ENCODE results near the gene TMEM59L.

The TMEM59L gene

DNA sequence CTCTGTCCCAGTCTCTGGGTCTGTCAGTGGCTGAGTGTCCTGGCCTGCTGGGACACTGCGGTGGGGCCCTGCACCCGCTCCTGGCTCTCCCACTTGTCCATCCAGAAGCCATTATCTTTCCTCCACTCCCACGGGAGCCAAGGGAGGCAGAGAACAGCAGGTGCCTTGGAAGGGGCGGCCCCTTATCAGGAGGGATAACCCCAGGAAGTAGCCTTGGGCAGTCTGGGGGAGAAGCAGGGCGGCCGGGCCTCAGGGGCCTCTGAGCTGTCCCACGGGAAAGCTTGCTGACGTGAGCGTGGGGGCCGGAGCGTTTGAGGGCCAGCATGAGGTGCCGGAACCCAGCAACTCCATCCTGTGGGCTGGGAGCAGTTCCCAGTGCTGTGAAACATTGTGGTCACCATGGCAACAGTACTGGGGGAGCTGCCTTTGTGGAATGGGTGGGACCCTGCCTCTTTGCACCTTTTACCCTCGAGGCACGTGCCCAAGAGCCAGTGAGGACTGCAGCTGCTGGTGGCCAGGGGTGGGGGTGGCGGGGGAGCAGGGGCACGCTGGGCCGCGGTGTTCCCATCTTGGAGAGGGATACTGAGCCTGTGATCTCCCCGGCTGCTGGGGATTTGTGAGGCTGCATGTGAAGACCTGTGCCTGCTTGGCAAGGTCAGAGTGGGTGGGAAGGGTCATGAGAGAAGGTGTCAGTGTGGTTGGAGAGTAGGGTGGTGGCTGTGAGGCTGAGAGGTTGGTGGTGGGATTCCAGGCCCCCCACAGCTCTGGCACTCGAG is 45.1 kb downstream of the TMEM59L start:
- no peak for DNase-seq (ENCODE audit: low read depth in 3 of 3)

DNA sequence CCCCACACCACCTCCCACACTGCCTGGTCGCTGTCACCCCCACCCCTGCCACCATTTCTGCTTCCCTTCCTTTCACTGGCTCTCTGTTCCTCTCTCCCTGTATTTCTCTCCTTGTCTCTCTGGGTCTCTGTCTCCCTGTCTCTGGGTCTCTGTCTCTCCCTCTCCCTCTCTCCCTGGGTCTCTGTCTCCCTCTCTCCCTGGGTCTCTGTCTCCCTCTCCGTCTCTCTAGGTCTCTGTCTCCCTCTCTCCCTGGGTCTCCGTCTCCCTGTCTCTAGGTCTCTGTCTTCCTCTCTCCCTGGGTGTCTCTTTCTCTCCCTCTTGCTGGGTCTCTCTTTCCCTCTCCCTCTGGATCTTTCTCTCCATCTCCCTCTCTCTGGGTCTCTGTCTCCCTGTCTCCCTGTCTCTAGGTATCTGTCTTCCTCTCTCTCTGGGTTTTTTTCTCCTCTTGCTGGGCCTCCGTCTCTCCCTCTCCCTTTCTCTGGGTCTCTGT is 45.7 kb downstream of the TMEM59L start:
- DNase-seq (ENCODE audit: low read depth in 3 of 3), result no peak

DNA sequence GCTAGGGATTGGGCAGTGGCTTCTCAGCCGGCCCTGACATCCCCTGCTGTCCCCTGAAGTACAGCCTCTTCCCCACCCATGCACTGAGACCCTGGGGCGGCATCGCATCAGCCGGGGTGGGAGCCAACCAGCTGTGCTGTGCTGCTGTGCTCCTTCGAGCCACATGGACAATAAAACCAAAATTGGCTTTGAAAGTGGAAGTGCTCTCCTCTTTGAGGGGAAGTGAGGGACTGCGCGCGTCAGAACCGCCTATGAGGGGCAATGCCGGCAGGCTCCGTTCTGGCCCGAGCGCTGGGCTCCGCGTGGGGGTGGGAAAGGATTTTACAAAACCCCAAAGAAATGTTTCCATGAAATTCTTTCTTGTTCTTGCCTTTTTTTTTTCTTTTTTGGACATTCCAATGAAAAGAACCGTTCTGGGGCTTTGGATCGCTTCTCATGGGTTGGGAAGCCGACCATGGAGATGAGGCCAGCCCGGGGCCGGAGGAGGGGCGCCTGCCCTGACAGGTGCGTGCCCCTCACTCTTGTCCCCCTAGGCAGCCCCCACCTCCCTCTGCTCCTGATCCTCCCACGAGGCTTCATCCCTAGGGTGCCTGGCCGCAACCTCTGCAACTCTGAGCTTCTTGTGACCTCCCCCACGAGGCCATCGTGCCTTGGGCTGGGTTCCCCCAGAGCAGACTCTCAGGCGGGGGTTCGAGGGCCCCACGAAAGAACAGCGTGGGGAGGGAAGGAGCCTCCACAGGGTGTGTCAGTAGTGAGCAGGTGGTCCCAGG is 46.8 kb downstream of the TMEM59L start:
- DNase-seq (ENCODE audit: low read depth in 3 of 3), result no peak

DNA sequence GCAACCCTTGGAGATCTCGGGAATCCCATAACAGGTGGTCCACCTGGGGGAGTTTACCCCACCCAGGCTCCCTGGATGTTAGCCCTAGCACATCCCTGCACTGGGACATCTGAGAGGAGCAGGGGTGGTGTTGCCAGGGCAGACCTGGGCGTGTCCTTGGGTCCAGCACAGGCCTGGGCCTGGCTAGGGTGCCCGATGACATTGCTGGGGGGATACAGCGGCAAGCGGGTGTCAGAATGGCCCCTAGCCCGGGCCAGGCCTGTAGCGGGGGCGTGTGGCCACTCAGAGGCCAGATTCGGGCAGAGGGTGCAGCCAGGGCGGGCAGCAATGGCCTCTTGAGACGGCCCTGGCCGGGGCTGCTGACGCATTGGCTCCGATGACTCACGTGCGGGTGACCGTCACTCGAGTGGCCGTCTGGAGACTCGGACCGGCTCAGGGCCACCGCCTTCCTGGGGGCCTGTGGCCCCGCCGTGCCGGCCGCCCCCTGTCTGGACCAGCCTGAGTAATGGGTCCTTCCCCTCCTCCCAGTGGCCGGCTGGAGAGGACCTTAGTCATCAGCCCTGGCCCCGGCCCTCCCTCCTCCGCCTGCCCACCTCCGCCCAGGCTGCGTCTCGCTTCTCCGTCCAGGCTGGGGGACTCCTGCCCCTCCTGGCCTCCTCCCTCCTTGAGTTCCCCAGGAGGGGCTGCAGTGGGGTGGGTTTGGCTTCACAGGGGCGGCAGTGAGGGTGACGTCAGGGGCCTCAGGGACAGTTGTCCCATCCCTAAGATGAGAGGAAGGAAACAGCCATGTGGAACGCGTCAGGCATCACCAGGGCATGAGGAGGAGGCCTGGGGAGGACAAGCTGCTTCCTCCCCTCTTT is 47.6 kb downstream of the TMEM59L start:
- DNase-seq (ENCODE audit: low read depth in 3 of 3), result no peak

DNA sequence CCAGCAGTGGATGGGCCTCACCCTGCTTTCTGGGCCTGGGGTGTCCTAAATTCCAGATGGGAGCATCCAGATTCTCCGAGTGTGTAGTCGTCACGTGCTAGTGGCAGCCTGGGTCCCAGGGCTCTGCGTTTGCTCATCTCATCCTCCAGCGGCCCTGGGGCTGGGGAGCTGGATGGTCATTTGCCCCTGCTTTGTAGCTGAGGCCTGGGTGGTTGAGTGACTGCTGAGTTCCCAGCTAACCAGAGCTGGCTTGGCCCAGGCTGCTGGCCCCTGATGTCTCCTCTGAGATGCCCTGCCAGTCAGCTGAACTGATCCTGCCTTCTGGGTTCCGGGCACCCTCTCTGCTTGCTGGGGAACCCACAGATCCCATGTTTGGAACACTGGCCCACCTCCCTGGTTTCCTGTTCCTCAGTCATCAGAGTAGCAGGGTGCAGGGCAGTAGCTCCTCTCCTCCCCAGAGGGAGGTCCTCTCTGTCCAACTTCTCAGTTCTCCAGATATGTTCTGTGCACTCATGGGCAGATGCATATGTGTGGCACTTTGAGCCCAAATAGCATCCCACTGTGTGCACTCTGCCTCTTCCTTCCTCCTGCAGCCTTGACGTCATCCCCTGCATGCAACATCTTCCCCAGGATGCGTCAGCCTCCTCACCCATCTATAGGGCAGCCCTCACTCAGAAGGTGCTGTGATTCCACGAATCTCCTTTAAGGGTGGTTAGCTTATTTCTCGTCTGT is 48.4 kb downstream of the TMEM59L start:
- DNase-seq (ENCODE audit: low read depth in 3 of 3), result no peak

GRCh38 chr19:18662972-18663732 is 50.5 kb downstream of the TMEM59L start:
- DNase-seq (ENCODE audit: low read depth in 3 of 3), result no peak

DNA sequence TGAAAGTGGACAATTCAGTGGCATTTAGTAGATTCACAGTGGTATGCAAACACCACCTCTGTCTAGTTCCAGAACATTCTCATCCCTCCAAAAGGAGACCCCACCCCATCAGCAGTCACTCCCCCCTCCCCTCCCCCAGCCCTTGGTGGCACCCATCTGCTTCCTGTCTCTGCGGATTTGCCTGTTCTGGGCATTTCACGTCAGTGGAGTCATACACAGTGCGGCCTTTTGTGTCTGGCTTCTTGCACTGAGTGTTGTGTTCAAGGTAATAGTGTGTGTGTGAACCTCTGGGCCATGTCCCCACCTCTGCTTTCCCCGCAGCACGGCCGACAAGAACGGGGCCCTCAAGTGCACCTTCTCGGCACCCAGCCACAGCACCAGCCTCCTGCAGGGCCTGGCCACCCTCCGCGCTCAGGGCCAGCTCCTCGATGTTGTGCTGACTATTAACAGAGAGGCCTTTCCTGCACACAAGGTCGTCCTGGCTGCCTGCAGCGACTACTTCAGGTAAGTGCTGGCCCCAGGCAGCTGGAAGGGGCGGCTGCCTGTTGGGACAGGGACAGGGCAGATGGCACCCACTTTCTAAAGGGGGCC is 51.4 kb downstream of the TMEM59L start:
- DNase-seq (ENCODE audit: low read depth in 3 of 3), result no peak

DNA sequence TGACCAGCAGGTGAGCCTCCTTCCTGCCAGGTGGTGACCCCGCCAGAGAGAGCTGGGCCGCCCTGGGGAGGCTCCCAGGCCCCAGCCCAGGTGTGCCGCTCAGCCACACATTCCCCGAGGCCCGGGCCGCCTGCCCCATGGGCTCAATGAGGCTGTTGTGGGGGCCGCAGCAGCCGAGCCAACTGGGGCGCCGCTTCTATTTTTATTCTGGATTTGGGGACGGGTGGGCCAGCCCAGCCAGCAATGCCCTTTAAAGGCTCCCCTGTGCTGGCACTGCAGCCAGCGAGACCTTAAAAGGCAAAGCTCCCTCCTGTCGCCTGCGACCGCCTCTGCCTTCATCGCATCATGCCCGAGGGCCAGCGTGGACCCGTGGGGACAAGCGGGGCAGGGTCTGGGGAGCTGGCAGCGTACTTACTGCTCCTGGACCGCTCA is 53.1 kb downstream of the TMEM59L start:
- no peak for DNase-seq (ENCODE audit: low read depth in 3 of 3)

DNA sequence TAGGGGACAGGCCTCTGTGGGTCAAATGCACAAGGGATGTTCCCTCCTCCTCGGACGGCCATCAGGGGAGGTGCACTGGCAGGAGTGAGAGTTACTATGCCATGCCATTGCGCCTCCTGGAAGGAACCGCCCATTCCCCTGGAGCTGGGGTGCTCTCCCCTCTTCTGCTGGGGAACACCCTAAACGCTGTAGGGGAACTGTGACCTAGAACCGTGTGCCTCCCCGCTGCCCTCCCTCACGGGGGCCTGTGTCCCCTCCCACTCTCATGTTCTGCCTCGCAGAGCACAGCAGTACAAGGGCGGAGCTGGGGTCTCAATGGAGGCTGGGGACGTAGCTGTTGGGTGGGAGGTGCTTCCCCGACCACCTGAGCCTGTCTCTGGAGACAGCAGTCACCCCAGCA is 53.6 kb downstream of the TMEM59L start:
- DNase-seq (ENCODE audit: low read depth in 3 of 3), result no peak

- no peak for DNase-seq (ENCODE audit: low read depth in 3 of 3)
Observed at GRCh38 chr19:18666784-18667183, 54.1 kb downstream of the TMEM59L start.

- DNase-seq (ENCODE audit: low read depth in 3 of 3), result no peak
Observed at GRCh38 chr19:18667531-18668251, 55.0 kb downstream of the TMEM59L start.

- DNase-seq (ENCODE audit: low read depth in 3 of 3), result no peak
Observed at GRCh38 chr19:18668252-18668631, 55.6 kb downstream of the TMEM59L start.

DNA sequence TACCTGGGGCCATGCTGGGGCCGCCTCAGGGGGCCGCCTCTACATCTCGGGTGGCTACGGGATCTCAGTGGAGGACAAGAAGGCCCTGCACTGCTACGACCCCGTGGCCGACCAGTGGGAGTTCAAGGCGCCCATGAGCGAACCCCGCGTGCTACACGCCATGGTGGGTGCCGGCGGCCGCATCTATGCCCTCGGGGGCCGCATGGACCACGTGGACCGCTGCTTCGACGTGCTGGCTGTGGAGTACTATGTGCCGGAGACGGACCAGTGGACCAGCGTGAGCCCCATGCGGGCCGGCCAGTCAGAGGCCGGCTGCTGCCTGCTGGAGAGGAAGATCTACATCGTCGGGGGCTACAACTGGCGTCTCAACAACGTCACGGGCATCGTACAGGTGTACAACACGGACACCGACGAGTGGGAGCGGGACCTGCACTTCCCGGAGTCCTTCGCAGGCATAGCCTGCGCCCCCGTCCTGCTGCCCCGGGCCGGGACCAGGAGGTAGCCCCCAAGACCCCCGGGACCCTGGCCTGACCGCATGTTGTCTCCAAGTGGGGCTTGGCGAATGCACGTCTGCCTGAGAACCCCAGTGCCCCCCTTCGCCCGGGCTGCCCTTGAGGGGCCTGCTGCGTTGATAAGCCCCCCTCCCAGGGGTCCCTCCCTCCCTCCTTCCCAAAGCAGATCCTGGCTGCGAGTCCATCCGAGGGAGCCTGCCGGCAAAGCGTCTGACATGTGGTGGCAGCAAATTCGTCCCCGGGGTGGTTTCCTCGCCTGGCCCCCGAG is 56.3 kb downstream of the TMEM59L start:
- DNase-seq (ENCODE audit: low read depth in 3 of 3), result no peak

DNA sequence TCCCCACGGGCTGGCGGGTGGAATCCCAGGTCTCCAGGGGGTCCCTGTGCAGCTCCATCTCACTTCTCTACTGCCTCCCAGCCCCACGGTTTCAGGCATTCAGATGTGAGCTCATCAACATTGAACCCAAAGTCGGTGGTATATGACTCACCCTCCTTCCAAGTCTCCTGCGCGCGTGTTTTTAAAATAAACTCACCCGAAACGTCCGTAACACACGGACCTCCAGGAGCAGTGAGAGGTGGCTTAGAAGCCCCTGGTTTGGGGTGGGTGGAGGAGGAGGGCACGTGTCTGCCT is 56.8 kb downstream of the TMEM59L start:
- DNase-seq (ENCODE audit: low read depth in 3 of 3), result no peak

DNA sequence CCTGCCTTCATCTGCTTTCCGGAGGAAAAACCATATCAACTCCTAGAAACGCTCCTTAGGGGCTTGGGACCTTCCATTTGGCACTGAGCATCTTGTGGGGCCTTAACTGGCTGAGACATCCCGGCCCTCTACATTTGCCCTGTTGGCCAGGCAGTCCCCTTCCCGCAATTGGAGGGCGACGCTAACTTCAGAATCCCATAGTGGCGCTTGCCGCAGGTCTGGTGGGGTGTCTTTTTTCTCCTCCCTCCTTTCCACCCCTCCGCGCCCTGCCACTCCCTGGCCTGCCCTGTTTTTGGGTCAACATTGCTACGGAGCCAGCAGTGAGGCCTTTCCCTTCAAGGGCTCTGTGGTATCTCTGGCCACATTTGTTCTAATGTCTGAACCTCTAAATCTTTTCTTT is 57.2 kb downstream of the TMEM59L start:
- DNase-seq (ENCODE audit: low read depth in 3 of 3), result no peak

- DNase-seq (ENCODE audit: low read depth in 3 of 3), result no peak
Observed at GRCh38 chr19:18670312-18670711, 57.6 kb downstream of the TMEM59L start.
